Epithelial cell of esophagus (primary cell): Measurements from ENCODE around the gene VPS9D1.

Source experiments
- DNase-seq: peaks from one replicate; pipeline ENCODE4 v3.0.0; 2010; ENCODE audit warnings: low read depth
- H3K4me3 ChIP-seq: 2 replicates; pipeline ENCODE4 v1.5.1; 2011; ENCODE audit warnings: mild to moderate bottlenecking, low read length, control low read depth
- TF ChIP-seq, protein P1 (sequence below): IDR thresholded peaks from 2 replicates; pipeline ENCODE4 v1.5.1; 2011; ENCODE audit warnings: low read depth, mild to moderate bottlenecking, low read length, control low read depth, inconsistent platforms; ENCODE audit not compliant: insufficient read depth; ENCODE audit errors: missing control alignments

The VPS9D1 gene

DNA sequence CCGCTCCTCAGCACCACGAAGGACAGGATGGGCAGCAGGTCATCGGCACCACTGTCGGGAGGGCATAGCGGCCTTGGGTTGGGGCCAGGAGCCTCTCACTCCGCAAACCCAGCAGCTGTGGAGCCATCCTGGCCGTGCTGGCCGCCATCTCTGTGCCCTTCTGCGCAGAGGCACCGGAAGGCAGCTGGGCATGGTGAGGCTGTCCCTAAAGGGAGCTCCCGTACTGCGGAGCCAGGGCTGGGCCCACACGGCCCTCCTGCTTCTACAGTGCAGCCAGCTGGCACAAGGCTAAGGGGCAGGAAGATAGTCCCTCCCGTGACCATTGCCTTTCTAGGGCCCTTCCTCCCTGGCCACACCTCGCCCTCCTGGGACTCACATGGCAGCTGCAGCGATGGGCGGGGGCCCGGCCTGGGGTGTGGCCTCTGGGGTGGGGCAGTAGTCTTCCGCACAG is 12.2 kb downstream of the VPS9D1 start:
- H3K4me3 ChIP-seq: no peak overlapping the region

DNA sequence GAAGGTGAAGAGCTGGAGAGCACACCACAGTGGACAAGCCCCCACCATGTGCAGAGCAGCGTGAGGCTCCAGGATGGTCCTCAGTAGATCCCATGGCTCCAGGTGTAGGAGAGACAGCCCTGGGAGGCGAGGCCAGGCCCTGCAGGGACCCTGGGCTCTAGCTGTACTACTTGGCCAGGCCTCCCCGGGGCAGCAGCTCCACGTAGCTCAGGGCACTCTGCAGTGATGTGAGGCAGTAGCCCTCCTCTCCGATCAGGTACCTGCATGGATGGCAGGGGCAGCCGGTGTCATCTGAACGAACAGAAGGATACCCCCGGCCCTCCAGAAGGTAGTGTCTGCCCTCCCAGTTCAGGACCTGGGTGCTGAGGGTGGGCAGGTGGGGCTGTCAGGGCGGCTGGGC is 13.0 kb downstream of the VPS9D1 start:
- DNase-seq: no peak
- TF ChIP-seq, protein P1, sequence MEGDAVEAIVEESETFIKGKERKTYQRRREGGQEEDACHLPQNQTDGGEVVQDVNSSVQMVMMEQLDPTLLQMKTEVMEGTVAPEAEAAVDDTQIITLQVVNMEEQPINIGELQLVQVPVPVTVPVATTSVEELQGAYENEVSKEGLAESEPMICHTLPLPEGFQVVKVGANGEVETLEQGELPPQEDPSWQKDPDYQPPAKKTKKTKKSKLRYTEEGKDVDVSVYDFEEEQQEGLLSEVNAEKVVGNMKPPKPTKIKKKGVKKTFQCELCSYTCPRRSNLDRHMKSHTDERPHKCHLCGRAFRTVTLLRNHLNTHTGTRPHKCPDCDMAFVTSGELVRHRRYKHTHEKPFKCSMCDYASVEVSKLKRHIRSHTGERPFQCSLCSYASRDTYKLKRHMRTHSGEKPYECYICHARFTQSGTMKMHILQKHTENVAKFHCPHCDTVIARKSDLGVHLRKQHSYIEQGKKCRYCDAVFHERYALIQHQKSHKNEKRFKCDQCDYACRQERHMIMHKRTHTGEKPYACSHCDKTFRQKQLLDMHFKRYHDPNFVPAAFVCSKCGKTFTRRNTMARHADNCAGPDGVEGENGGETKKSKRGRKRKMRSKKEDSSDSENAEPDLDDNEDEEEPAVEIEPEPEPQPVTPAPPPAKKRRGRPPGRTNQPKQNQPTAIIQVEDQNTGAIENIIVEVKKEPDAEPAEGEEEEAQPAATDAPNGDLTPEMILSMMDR: no peak
- no peak overlapping the region for H3K4me3 ChIP-seq

More for the DNA sequence above, 12.2 kb downstream of the VPS9D1 start:
- no peak for DNase-seq
- TF ChIP-seq, protein P1: no peak

DNA sequence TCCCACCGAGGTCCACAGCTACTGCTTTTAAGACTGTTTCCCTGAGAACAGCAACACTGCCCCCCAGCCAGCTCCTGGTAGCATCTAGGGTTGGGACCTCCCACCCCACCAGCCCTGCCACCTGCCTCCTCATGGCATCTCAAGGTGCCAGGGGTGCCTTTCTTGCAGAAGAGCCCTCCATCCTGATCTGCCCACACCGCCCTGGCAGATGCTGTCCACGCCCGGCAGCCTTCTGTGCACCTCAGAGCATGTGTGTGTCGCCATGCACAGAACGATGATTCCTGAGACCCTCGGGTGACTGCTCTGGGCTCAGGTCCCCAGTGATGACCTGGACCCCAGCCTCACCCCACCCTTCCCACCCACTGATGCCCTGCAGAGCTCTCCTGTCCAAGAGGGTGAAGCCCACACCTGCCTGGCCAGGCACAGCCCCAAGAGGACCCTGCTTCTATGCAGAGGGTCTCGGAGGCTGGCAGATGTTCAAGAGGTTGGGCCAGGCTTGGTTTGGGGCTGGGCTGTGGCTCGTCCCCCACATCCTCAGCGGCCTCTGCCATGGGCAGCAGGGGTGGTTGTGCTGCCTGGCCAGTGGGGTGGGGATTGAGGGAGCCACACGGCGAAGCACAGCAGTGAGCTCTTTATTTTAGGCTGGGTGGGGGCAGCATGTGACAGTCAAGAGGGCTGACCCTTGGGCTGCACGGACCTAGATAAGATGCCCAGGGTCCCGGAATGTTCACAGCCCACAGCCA is 14.0 kb downstream of the VPS9D1 start:
- no peak overlapping the region for H3K4me3 ChIP-seq
- TF ChIP-seq, protein P1: no peak
- no peak for DNase-seq

DNA sequence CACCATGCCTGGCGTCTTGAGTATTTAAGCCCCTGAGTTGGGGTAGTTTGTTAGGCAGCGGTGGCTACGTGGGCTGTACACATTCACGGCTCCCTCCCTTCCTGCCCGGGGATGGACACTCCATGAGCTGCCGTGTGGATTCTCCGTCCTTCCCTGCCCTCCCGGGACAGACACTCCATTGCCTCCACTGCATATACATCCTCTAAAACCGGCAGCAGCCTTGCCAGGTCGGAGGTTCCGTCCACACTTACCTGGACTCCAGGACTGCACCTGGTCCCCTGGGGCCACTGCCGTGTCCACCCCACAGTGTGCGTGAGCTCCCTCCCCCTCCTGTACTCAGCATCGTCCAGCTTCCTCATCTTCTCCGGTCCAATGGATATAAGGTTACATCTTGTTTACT is 15.7 kb downstream of the VPS9D1 start:
- TF ChIP-seq, protein P1: no peak
- H3K4me3 ChIP-seq: no peak overlapping the region
- no peak for DNase-seq

DNA sequence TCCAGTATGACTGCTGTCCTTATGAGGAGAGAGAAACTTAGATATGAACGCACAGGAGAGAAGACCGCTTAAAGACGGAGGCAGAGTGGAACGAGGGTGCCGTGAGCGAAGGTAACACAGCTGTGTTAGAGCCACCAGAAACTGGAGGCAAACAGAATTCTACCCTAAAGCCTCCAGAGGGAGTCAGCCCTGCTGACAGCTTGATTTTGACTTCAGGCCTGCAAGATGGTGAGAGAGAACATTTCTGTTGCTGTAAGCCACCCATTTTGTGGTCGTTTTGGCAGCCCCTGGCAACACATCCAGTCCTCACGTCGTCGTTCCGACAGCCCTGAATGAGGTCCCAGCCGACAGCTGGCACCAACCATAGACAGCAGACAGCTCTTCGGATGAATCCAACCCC is 16.4 kb downstream of the VPS9D1 start:
- H3K4me3 ChIP-seq: no peak overlapping the region
- DNase-seq: no peak
- TF ChIP-seq, protein P1: no peak

DNA sequence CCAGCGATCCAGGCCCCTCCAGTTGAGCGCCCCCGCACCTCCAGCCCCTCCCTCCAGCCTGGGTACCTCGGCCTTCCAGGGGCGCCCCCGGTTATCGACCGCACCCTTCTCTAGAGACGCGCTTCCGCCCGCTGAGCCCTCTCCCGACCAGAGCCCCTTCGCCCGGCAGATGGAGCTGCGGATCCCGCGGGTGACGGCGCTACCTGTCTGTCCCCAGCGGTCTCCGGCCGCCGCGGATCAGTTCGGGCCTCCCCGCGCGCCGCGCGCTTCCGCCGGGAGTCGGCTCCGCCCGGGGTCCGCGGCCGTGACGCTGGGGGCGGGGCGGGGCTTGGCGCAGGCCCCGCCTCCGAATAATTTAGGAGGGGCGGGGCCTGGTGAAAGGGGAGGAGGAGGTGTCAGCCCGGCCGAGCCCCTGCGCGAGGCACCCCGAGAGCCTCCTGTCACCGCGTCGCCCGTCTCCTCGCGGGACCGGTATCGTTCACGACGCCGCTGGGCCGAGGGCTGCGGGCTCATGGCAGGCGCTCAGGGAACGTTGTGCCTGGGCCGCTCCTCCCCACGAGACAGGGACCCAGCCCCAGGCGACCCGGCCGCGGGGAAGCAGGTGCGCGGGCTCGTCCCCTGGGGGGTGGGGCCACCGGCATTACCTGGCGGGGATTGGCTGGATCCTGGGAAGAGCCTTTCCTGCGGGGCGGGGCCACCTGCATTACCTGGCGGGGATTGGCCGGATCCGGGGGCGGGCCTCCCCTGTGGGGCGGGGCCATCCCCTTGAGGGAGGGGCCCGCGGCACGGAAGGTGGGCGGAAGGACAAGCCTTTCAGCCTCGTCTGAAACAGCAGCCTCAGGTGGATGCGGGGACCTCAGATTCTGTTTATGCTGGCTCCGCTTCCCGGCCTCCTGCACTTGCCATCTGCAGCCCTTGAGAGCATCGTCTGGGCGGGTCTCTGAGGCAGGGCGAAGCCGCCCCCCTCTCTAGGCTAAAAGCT is 19.0 kb downstream of the VPS9D1 start, which contains the start of gene SPATA2L:
TSS of gene SPATA2L (minus strand) at position 281 of the 982 bp plus-strand sequence. CDS start 473 bp downstream, outside the sequence.
- TF ChIP-seq, protein P1: no peak
- H3K4me3 ChIP-seq: peak within 1 kb of the TSS; percentile 65
- peak; percentile 98 for DNase-seq
